GM21381 (cell line): Measurements from ENCODE around the gene ERGIC1.

ENCODE experiments used
- ATAC-seq: cut with Tn5 transposase; IDR thresholded peaks from one replicate; pipeline ENCODE4 v1.9.1; 2021; ENCODE audit warnings: mild to moderate bottlenecking, moderate library complexity; ENCODE audit not compliant: unreplicated experiment

Gene ERGIC1

GRCh38 chr5:172959824-172960799 is 126.1 kb downstream of the ERGIC1 start:
- no peak for ATAC-seq

GRCh38 chr5:172969921-172970320 is 135.9 kb downstream of the ERGIC1 start:
- ATAC-seq: no peak

GRCh38 chr5:172971482-172971881 is 137.4 kb downstream of the ERGIC1 start:
- no peak for ATAC-seq

GRCh38 chr5:172972552-172972951 is 138.5 kb downstream of the ERGIC1 start:
- ATAC-seq: no peak

GRCh38 chr5:172973127-172973916 is 139.3 kb downstream of the ERGIC1 start:
- no peak for ATAC-seq

- ATAC-seq: no peak
These were observed 139.9 kb downstream of the ERGIC1 start for GRCh38 chr5:172973931-172974330.

GRCh38 chr5:172975289-172975688 is 141.2 kb downstream of the ERGIC1 start:
- no peak for ATAC-seq

GRCh38 chr5:172979778-172980177 is 145.7 kb downstream of the ERGIC1 start:
- ATAC-seq: no peak

- no peak for ATAC-seq
These were observed 147.9 kb downstream of the ERGIC1 start for GRCh38 chr5:172981931-172982330.

- peak; percentile 91 for ATAC-seq
These were observed 149.6 kb downstream of the ERGIC1 start, which contains the start of gene ATP6V0E1 for GRCh38 chr5:172983542-172984243. Gene ATP6V0E1 (plus strand): TSS chr5:172983771. CDS start chr5:172983861, 90 bp downstream.

GRCh38 chr5:172984244-172984953 is 150.3 kb downstream of the ERGIC1 start:
- ATAC-seq: peak; percentile 45

GRCh38 chr5:172985596-172985995 is 151.5 kb downstream of the ERGIC1 start:
- no peak for ATAC-seq

- no peak for ATAC-seq
These were observed 154.2 kb downstream of the ERGIC1 start for GRCh38 chr5:172988276-172988675.

GRCh38 chr5:172990776-172991175 is 156.7 kb downstream of the ERGIC1 start:
- ATAC-seq: no peak

GRCh38 chr5:172994405-172994804 is 160.4 kb downstream of the ERGIC1 start:
- ATAC-seq: no peak

- ATAC-seq: no peak
These were observed 165.4 kb downstream of the ERGIC1 start for GRCh38 chr5:172999372-172999973.

- ATAC-seq: no peak
These were observed 165.9 kb downstream of the ERGIC1 start for GRCh38 chr5:172999974-173000373.

- ATAC-seq: peak; percentile 84
These were observed 167.3 kb downstream of the ERGIC1 start for GRCh38 chr5:173001229-173001841.
